NOMO-1 (cell line): Measurements from ENCODE around the gene SAFB.
A peak's percentile ranks its signal among the peaks of the same experiment; 100 is the strongest.

Source experiments
- DNase-seq, 2 experiments: peaks; one replicate each; lab custom pipeline; 2025; ENCODE audit not compliant: unreplicated experiment in 2 of 2; lab: John Stamatoyannopoulos, UW

The SAFB gene

DNA sequence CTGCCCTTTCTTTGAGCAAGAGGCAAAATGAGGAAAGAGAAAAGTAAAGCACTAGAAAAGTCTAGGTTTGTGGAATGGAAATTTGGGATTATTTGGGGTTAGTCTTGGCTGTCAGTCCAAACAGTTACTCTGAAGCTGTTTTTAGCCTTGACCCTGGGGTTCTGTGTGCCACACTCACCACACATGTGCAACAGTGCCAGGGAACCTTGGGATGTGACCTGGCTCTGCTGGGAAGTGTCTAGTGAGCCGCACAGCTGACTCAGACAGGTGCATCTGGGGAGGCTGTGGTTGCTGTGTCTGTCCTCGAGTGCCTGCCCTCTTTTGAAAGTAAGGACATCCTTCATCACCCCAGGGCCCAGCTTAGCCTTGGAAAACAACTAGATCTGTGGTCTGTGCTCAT lies 41.6 kb downstream of the SAFB start:
- no peak for DNase-seq

DNA sequence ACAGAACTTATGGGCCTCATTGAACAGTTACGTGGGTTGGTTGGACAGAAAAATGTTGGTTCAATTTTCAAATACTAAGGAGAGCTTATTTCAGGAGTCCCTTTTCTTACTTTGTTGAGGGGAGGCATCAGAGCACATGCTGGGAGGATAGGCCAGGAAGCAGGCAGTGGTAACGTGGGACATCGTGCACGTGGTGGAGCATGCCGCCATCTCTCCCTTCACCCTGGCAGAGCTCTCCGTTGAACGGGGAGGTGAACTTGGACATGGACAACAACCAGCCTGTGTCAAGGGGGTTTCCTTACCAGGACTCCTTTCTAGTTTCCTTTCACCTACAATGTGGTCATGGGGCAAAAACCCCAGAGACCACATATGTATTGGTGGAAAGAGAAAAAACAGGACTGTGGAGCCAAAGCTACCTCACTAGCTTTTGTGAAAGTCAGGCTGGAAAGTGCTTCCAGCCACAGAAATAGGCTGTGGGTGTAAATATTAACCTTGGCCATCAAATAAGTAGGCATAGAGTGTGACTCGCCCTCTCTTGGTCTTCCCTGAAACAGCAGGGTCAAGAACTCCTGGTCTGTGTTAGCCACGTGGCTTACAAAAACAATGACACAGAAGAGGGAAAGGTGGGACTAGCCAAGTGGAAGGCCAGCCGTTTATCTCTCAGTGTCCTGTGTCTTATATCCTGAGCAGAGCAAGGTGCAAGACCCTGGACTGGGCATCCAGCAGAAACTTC lies 43.1 kb downstream of the SAFB start:
- no peak for DNase-seq

GRCh38 chr19:5666921-5667610 lies 44.2 kb downstream of the SAFB start:
- DNase-seq, result no peak

GRCh38 chr19:5667751-5668271 lies 44.9 kb downstream of the SAFB start:
- no peak for DNase-seq

DNA sequence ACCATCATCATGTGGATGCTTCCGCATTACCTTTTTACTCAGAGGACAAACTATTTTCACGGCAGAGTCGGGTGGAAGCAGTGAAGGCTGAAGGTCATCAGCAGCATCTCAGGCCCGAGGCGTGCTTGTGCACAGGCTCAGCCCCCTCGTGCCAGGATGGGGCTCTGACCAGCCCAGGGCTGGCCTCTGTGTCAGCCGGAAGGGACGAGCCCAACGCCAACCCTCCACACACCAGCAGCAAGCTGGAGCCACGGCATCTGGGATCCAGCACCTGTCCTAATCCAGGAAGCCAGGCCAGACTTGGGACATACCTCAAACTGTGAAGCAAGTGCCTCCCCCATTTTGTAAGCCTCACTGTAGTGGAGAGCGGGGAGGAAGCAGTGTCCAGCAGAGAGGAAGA lies 46.3 kb downstream of the SAFB start:
- DNase-seq, result no peak

DNA sequence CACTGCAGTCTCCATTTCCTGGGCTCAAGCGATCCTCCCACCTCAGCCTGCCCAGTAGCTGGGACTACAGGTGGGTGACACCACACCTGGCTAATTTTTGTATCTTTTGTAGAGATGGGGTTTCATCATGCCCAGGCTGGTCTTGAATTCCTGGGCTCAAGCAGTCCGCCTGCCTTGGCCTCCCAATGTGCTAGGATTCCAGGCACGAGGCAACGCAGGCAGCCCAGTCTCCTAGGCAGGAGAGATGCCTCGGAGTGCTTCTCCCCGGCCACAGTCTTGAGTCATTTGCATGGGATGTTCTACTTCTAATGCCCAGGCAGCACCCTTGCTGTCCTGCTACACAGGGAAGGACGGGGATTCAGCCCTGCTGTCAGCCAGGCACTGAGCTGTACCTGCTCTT lies 48.7 kb downstream of the SAFB start:
- no peak for DNase-seq

- DNase-seq, result no peak
Measured at GRCh38 chr19:5672708-5673459, 50.0 kb downstream of the SAFB start.

DNA sequence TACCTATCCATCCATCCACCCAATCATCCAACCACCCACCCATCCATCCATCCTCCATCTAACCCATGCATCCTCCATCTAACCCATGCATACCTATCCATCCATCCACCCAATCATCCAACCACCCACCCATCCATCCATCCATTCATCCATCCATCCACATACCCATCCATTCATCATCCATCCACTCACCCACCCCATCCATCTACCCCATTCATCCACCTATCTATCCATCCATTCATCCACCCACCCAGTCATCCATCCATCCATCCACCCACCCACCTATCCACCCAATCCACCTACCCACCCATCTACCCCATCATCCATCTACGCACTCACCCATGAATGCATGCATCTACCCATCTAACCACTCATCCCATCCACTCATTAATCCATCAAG lies 50.9 kb downstream of the SAFB start:
- DNase-seq, result no peak

GRCh38 chr19:5674714-5675113 lies 51.8 kb downstream of the SAFB start:
- DNase-seq, result no peak

DNA sequence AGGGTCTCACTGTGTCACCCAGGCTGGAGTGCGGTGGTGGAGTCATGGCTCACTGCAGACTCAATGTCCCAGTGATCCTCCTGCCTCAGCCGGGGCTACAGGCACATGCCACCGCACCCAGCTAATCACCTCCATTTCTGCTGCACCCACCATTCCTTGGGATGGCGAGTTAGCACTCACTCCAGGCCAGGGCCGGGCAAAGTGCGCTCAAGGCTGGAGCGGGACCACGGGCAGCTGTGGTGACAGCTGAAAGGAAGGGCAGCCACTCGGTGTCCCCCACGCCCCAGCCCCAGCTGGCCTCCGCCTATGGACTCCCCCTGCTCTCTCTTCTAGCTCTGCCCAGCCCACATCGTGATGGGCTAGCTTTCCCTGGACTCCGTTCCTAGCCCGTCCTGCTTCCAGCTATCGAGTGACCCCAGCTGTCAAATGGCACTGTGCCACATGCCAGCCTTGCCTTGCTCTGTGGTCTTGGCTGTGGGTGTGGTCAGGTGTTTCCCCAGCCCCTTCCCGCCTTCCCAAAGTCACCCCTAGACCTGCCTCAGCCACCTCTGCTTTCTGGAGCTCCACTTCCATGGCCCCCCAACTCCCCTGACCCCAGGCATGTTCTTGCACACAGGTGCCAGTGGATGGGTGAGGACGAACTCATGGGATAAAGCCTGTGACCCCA lies 53.4 kb downstream of the SAFB start:
- DNase-seq, result no peak

GRCh38 chr19:5676772-5677105 lies 53.9 kb downstream of the SAFB start:
- no peak for DNase-seq

GRCh38 chr19:5677136-5677535 lies 54.3 kb downstream of the SAFB start:
- no peak for DNase-seq

GRCh38 chr19:5677580-5677979 lies 54.7 kb downstream of the SAFB start:
- no peak for DNase-seq

DNA sequence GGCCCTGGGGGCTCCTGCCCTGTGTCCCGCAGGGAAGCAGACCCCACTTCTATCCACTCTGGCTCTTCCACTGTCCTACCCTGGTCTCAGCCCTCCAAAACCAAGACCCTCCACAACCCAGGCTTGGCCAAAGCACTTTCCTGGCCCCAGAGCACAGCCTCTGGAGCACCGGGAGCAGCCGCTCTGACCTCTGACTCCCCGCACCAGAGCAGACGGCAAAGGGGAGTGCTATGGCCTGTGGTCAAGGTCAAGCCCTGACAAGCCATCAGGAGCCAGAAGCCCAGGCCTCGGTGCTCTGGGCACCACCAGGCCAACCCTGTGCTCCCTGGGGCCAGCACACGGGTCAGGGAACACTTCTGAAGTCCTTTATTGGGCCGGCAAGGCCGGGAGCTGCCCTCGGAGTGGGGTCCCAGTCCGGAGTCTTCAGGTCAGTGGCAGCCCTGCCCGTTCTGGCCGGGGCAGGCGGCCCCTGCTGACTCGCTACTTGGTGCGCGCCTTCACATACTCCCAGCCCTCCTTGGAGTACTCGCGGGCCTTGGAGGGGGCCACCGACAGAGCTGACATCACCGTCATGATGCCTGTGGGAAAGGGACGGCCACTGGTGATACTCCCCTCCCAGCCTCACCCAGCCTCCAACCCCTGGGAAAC lies 55.3 kb downstream of the SAFB start:
- DNase-seq, result no peak

- DNase-seq, result no peak
Measured at GRCh38 chr19:5679289-5680083, 56.6 kb downstream of the SAFB start.

GRCh38 chr19:5680084-5680436 lies 57.2 kb downstream of the SAFB start:
- DNase-seq, result no peak

- DNase-seq, result peak; percentile 98 to 99
Measured at GRCh38 chr19:5680437-5681368, 57.8 kb downstream of the SAFB start, which contains the start of the genes HSD11B1L and MICOS13. Gene HSD11B1L, plus strand, starts transcription at chr19:5681027. Its CDS starts 3,806 bp downstream, at chr19:5684833. Gene MICOS13, minus strand, starts transcription at chr19:5680516. Its CDS starts 30 bp downstream, at chr19:5680486.

DNA sequence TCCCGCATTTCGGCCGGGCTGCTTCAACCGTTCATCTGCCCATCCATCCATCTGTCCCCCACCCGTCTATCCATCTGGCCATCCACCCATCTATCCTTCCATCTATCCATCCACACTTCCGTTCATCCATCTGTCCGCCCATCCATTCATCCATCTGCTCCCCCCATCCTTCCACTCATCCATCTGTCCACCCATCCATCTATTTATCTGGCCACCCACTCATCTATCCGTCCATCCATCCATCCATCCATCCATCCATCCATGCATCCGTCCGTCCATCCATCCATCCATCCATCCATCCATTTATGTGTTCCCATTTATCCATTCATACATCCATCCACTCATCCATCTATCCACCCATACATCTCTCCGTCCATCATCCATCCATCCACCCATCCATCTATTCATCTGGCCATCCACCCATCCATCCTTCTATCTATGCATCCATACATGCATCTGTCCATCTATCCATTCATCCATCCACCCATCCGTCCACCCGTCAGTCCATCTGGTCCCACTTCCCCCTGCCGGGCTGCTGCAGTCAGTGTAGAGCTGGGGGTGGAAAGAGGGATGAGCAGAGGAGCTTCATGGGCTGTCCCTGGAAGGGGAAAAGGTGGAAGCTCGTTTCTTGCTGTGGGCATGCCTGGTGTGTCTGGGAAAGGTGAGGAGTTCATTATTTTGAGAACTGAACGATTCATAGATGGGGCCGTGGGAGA lies 58.7 kb downstream of the SAFB start:
- DNase-seq, result no peak
